Fibroblast of pulmonary artery (primary cell): ENCODE data around the gene FAM47E.

Source experiments
- DNase-seq: peaks from one replicate; pipeline ENCODE4 v3.0.0-alpha.2; 2010; ENCODE audit warnings: low read depth
- H3K4me3 ChIP-seq: replicated peaks from 2 replicates; pipeline ENCODE4 v1.5.1; 2011; ENCODE audit warnings: low read depth, mild to moderate bottlenecking, control low read depth, low read length, moderate library complexity
- CTCF ChIP-seq: IDR thresholded peaks from 2 replicates; pipeline ENCODE4 v1.5.1; 2011; ENCODE audit warnings: mild to moderate bottlenecking, control low read depth, low read length, inconsistent platforms; ENCODE audit errors: missing control alignments

FAM47E gene

GRCh38 chr4:76312457-76312856 lies 60.9 kb downstream of the FAM47E start:
- DNase-seq, result no peak
- no peak for TF ChIP-seq CTCF
- H3K4me3 ChIP-seq, result no peak overlapping the region

- TF ChIP-seq CTCF, result no peak
- no peak overlapping the region for H3K4me3 ChIP-seq
- DNase-seq, result no peak
Measured at GRCh38 chr4:76313547-76313946, 62.0 kb downstream of the FAM47E start.

GRCh38 chr4:76315267-76315918 lies 63.9 kb downstream of the FAM47E start:
- H3K4me3 ChIP-seq, result no peak overlapping the region
- no peak for DNase-seq
- TF ChIP-seq CTCF, result no peak

GRCh38 chr4:76316131-76316530 lies 64.6 kb downstream of the FAM47E start:
- no peak for DNase-seq
- TF ChIP-seq CTCF, result no peak
- no peak overlapping the region for H3K4me3 ChIP-seq

GRCh38 chr4:76322236-76322635 lies 70.7 kb downstream of the FAM47E start:
- no peak overlapping the region for H3K4me3 ChIP-seq
- DNase-seq, result no peak
- TF ChIP-seq CTCF, result no peak

- no peak for TF ChIP-seq CTCF
- no peak overlapping the region for H3K4me3 ChIP-seq
- no peak for DNase-seq
Measured at GRCh38 chr4:76325072-76325471, 73.6 kb downstream of the FAM47E start.

- H3K4me3 ChIP-seq, result no peak overlapping the region
- no peak for DNase-seq
- no peak for TF ChIP-seq CTCF
Measured at GRCh38 chr4:76326515-76326914, 75.0 kb downstream of the FAM47E start.
